Stomach (tissue), 4 donors: Measurements from ENCODE around the gene NEDD4L.
A peak's percentile ranks its signal among the peaks of the same experiment; 100 is the strongest.

Source experiments
- CTCF ChIP-seq, 7 experiments: fragments of 450-650 bp in 4 of 7; fragments of 200-600 bp in 3 of 7; sonication (generic) in 3 of 7; IDR thresholded peaks; one replicate each; pipeline ENCODE4 v1.5.1; 2016 to 2019; ENCODE audit warnings: antibody characterized with exemption in 7 of 7, control low read depth in 2 of 7, mild to moderate bottlenecking in 1 of 7
- EP300 ChIP-seq: sonication (generic); formaldehyde crosslinking; IDR thresholded peaks from one replicate; pipeline ENCODE4 v1.6.1; 2017; ENCODE audit warnings: antibody characterized with exemption
- POLR2A ChIP-seq, 4 donors: fragments of 450-650 bp; IDR thresholded peaks; one replicate each; pipeline ENCODE4 v1.6.1; 2016; ENCODE audit warnings: antibody characterized with exemption in 4 of 4, control low read depth in 2 of 4, mild to moderate bottlenecking in 1 of 4, moderate library complexity in 1 of 4
- POLR2AphosphoS5 ChIP-seq, 3 donors: sonication (generic); formaldehyde crosslinking; IDR thresholded peaks; one replicate each; pipeline ENCODE4 v1.6.1; 2016; ENCODE audit warnings: antibody characterized with exemption in 3 of 3

GRCh38 chr18:58135701-58136331, 91.8 kb downstream of the NEDD4L start:
- TF ChIP-seq POLR2A (IDR thresholded peaks at IDR 0.05) (no peak), CTCF (IDR thresholded peaks at IDR 0.05) (peak in 5 of 7 experiments; percentile 67 to 86 (median 83)), POLR2AphosphoS5 (IDR thresholded peaks at IDR 0.05) (peak in 1 of 3 donors; percentile 40), EP300 (no peak)
